Measurements from ENCODE around the gene ATP2B1.

Gene ATP2B1

DNA sequence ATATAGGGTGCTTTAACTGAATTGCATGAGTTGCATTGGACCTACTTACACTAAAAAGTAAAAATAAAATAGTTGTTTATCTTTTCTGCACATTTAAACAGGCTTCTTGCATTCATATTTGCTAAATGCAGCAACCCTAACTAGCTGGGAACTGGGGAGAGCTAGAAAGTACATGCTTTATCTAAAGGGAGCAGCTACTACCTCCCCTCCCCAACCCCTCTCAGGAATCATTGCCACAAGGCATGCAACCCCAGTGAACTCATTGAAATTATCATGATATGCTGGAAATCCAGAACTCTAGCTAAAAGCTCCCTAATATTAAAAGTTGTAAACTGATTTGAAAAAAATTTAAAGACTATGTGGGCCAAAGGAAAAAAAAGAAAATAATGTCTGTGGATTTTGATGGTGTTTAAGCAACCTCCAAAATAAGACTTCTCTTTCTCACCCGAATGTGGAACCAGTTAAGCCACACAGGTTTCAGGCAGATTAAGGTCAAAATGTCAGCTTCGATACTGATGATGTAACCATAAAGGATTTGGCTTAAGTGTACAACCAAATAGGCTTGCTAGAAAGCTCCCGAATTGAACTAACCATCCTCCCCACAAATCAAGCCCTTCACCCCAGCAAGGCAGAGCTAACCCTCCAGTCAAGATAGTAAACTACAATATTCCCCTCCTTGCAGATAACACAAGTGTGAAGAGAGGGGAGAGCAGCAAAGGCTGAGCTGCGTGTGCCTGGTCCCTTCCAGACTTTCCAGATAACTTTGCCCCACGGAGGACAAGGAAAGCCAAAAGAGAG is 169.0 kb downstream of the ATP2B1 start:
- H3K27ac ChIP-seq (ENCODE audit: low read depth, low read length) = no peak overlapping the region
- no peak overlapping the region for H3K4me3 ChIP-seq (ENCODE audit: low read depth in 1 of 2, low read length in 2 of 2)
- H3K9ac ChIP-seq (ENCODE audit: low read depth in 1 of 2, low read length in 2 of 2) = no peak overlapping the region
- no peaks in the 10 kb centered on the region for H3K36me3 ChIP-seq (ENCODE audit: control insufficient read depth in 1 of 2, insufficient read depth in 2 of 2, low read length in 2 of 2)
- no peaks in the 10 kb centered on the region for H3K27me3 ChIP-seq (ENCODE audit: control insufficient read depth in 1 of 2, insufficient read depth in 2 of 2, low read length in 2 of 2)
- no peaks in the 10 kb centered on the region for H3K9me3 ChIP-seq (ENCODE audit: control insufficient read depth in 1 of 2, low read length in 2 of 2)
- peaks cover 7 to 26% of the 10 kb centered on the region in 2 donors for H3K4me1 ChIP-seq (ENCODE audit: control insufficient read depth in 1 of 2, insufficient read depth in 2 of 2, low read length in 2 of 2)

GRCh38 chr12:89538897-89539296 is 169.7 kb downstream of the ATP2B1 start:
- H3K4me3 ChIP-seq (ENCODE audit: low read depth in 1 of 2, low read length in 2 of 2) = no peak overlapping the region
- no peaks in the 10 kb centered on the region for H3K9me3 ChIP-seq (ENCODE audit: control insufficient read depth in 1 of 2, low read length in 2 of 2)
- no peak overlapping the region for H3K9ac ChIP-seq (ENCODE audit: low read depth in 1 of 2, low read length in 2 of 2)
- peaks cover 7 to 21% of the 10 kb centered on the region in 2 donors for H3K4me1 ChIP-seq (ENCODE audit: control insufficient read depth in 1 of 2, insufficient read depth in 2 of 2, low read length in 2 of 2)
- no peaks in the 10 kb centered on the region for H3K27me3 ChIP-seq (ENCODE audit: control insufficient read depth in 1 of 2, insufficient read depth in 2 of 2, low read length in 2 of 2)
- peaks cover 0 to under 1% of the 10 kb centered on the region in 2 donors for H3K36me3 ChIP-seq (ENCODE audit: control insufficient read depth in 1 of 2, insufficient read depth in 2 of 2, low read length in 2 of 2)
- no peak overlapping the region for H3K27ac ChIP-seq (ENCODE audit: low read depth, low read length)

Measured in duodenal mucosa (tissue), 2 donors.